HG03103 (cell line): ENCODE measurements around the gene SUMO1.
A peak's percentile ranks its signal among the peaks of the same experiment; 100 is the strongest.
"Not testable (repeated sequence)": the region's sequence is repeated elsewhere in the genome, so short reads cannot be mapped to it uniquely, and the experiment has no call there.

Source experiments
- ATAC-seq: cut with Tn5 transposase; IDR thresholded peaks from one replicate; pipeline ENCODE4 v1.9.1; 2021; ENCODE audit warnings: low read depth; ENCODE audit not compliant: unreplicated experiment

Gene SUMO1

GRCh38 chr2:202238234-202239197 lies at the start of gene SUMO1:
Gene SUMO1, minus strand, starts transcription at chr2:202238597. Its CDS starts 146 bp downstream, at chr2:202238451.
- ATAC-seq, result peak; percentile 93

GRCh38 chr2:202286595-202286994 lies 48.2 kb upstream of the SUMO1 start:
- no peak for ATAC-seq

- no peak for ATAC-seq
These were observed 40.5 kb upstream of the SUMO1 start for GRCh38 chr2:202278944-202279343.

GRCh38 chr2:202278036-202278760 lies 39.8 kb upstream of the SUMO1 start:
- ATAC-seq, result no peak

GRCh38 chr2:202276078-202276720 lies 37.8 kb upstream of the SUMO1 start:
- ATAC-seq, result not testable (repeated sequence)

- ATAC-seq, result no peak
These were observed 32.1 kb upstream of the SUMO1 start for GRCh38 chr2:202270487-202270886.

- ATAC-seq, result no peak
These were observed 31.2 kb upstream of the SUMO1 start for GRCh38 chr2:202269585-202269984.

- ATAC-seq, result no peak
These were observed 29.1 kb upstream of the SUMO1 start for GRCh38 chr2:202267495-202267894.

GRCh38 chr2:202265467-202266277 lies 27.3 kb upstream of the SUMO1 start, which contains the start of gene NOP58:
Gene NOP58, plus strand, starts transcription at chr2:202265763. Its CDS starts 179 bp downstream, at chr2:202265942.
- peak; percentile 80 for ATAC-seq

GRCh38 chr2:202261531-202261930 lies 23.1 kb upstream of the SUMO1 start:
- ATAC-seq, result no peak

- ATAC-seq, result no peak
These were observed 13.1 kb upstream of the SUMO1 start for GRCh38 chr2:202251494-202251893.

- ATAC-seq, result no peak
These were observed 11.3 kb upstream of the SUMO1 start for GRCh38 chr2:202249521-202250253.

GRCh38 chr2:202247710-202248109 lies 9.3 kb upstream of the SUMO1 start:
- ATAC-seq, result not testable (repeated sequence)

GRCh38 chr2:202237787-202238233 lies 587 bp downstream of the SUMO1 start:
- peak; percentile 27 for ATAC-seq

- no peak for ATAC-seq
These were observed 16.5 kb downstream of the SUMO1 start for GRCh38 chr2:202221873-202222272.

- no peak for ATAC-seq
These were observed 23.2 kb downstream of the SUMO1 start for GRCh38 chr2:202215179-202215578.

- no peak for ATAC-seq
These were observed 29.9 kb downstream of the SUMO1 start for GRCh38 chr2:202208526-202208925.

- ATAC-seq, result no peak
These were observed 33.5 kb downstream of the SUMO1 start for GRCh38 chr2:202204855-202205254.

GRCh38 chr2:202203348-202203747 lies 35.0 kb downstream of the SUMO1 start:
- no peak for ATAC-seq
